Thyroid gland (tissue), 4 donors: ENCODE data around the gene MCAT.

Experiments used
- CTCF ChIP-seq, 6 experiments: fragments of 200-600 bp in 3 of 6; fragments of 450-650 bp in 3 of 6; sonication (generic) in 3 of 6; IDR thresholded peaks; one replicate each; pipeline ENCODE4 v1.5.1; 2016 to 2019; ENCODE audit warnings: antibody characterized with exemption in 6 of 6, mild to moderate bottlenecking in 2 of 6, inconsistent platforms in 1 of 6, moderate library complexity in 1 of 6
- POLR2A ChIP-seq, 2 donors: fragments of 450-650 bp; IDR thresholded peaks; one replicate each; pipeline ENCODE4 v1.6.1; 2017; ENCODE audit warnings: antibody characterized with exemption in 2 of 2, mild to moderate bottlenecking in 2 of 2, moderate library complexity in 1 of 2

GRCh38 chr22:43092085-43092484, 51.1 kb downstream of the MCAT start:
- TF ChIP-seq CTCF (IDR thresholded peaks at IDR 0.05) (no peak), POLR2A (IDR thresholded peaks at IDR 0.05) (no peak)
